ENCODE measurements around the gene CDCP1. TPM values are rescaled to one million over a fixed set of nuclear protein-coding genes. Genes with fewer than 3 reads are reported as not detected.

The CDCP1 gene
- total and polyA plus RNA-seq, 4 donors = 0.44 to 0.99 (median 0.46) TPM

GRCh38 chr3:45164056-45164455 lies 17.9 kb upstream of the CDCP1 start:
- no peaks in the 10 kb centered on the region for H3K9me3 ChIP-seq (ENCODE audit: control insufficient read depth, insufficient read depth, low read length)

GRCh38 chr3:45163481-45163880 lies 17.3 kb upstream of the CDCP1 start:
- no peaks in the 10 kb centered on the region for H3K36me3 ChIP-seq (ENCODE audit: control insufficient read depth, insufficient read depth, low read length)
- H3K27ac ChIP-seq (ENCODE audit: low read depth, low read length) = no peak overlapping the region
- DNase-seq (ENCODE audit: low read depth in 4 of 6, low spot score in 6 of 6) = no peak
- H3K4me1 ChIP-seq (ENCODE audit: control insufficient read depth, insufficient read depth, low read length) = peaks cover 9% of the 10 kb centered on the region
- H3K9me3 ChIP-seq (ENCODE audit: control insufficient read depth, insufficient read depth, low read length) = no peaks in the 10 kb centered on the region
- H3K27me3 ChIP-seq (ENCODE audit: control insufficient read depth, insufficient read depth, low read length) = no peaks in the 10 kb centered on the region
- 41% methylated on average over 4 of the region's 6 CpGs for WGBS (ENCODE audit: insufficient coverage)
- H3K4me3 ChIP-seq (ENCODE audit: low read depth, low read length) = no peak overlapping the region

More at GRCh38 chr3:45164056-45164455, 17.9 kb upstream of the CDCP1 start:
- DNase-seq (ENCODE audit: low read depth in 4 of 6, low spot score in 6 of 6) = no peak
- no peak overlapping the region for H3K27ac ChIP-seq (ENCODE audit: low read depth, low read length)
- H3K36me3 ChIP-seq (ENCODE audit: control insufficient read depth, insufficient read depth, low read length) = no peaks in the 10 kb centered on the region
- WGBS (ENCODE audit: insufficient coverage) = 96% methylated on average over 4 of the region's 4 CpGs
- peaks cover 9% of the 10 kb centered on the region for H3K4me1 ChIP-seq (ENCODE audit: control insufficient read depth, insufficient read depth, low read length)
- H3K27me3 ChIP-seq (ENCODE audit: control insufficient read depth, insufficient read depth, low read length) = no peaks in the 10 kb centered on the region
- no peak overlapping the region for H3K4me3 ChIP-seq (ENCODE audit: low read depth, low read length)

DNA sequence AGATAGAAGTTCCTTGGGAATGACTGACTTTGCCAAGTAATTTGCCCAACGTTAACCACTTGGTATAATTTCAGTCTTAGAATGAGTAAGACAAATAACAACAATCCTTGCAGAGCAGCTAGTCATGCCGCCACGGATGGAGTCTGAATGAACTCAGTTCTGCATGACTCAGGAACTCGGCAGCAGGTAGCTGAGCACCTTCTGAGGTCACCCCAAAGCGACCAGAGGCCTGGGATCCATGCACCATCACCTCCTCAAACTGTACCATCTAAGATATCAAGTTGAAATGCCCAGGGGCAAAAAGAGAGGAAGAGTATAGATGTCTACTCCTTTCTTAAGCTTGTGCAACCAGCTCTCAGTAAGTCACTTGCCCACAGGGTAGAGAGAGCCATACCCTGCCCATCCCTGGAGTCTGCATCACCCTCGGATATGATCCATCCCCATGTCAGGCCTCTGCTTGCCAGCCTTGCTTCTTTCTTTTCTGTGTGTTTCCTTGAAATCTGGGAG lies 8.5 kb upstream of the CDCP1 start:
- no peaks in the 10 kb centered on the region for H3K4me1 ChIP-seq (ENCODE audit: control insufficient read depth, insufficient read depth, low read length)
- 81% methylated on average over 4 of the region's 6 CpGs for WGBS (ENCODE audit: insufficient coverage)

DNA sequence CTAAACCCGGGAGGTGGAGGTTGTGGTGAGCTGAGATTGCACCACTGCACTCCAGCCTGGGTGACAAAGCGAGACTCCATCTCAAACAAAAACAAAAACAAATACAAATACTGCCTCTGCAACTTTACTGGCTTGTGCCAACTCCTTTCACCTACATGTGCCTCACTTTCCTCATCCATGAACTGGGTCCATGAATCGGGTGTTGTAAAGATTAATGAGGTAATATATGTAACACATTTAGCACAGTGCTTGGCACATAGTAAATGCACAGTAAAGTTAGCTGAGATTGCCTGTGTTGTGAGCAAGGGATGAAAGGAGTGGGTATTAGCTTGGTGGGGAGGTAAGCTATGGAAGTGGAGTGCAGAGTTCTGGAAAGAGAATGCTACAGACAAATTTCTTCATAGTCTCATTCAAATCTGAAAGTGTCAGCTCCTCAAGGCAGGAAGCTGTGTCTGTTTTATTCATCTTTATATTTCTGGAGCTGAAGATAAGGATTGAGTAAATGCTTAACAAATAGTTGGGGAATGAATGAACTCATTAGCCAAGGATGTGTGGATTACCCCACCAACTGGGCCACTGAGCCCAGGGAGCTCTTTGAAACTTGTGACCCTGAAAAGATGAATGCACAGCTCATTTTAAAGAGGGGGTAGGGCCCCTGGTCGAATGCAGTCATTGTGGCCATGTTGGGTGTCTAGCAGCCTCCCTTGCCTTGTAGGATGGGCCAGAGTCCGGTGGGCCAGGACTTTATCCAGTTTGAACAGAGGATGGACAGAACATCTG lies 7.7 kb upstream of the CDCP1 start:
- no peaks in the 10 kb centered on the region for H3K27me3 ChIP-seq (ENCODE audit: control insufficient read depth, insufficient read depth, low read length)
- 10% methylated on average over 2 of the region's 5 CpGs for WGBS (ENCODE audit: insufficient coverage)
- H3K4me3 ChIP-seq (ENCODE audit: low read depth, low read length) = no peak overlapping the region
- H3K36me3 ChIP-seq (ENCODE audit: control insufficient read depth, insufficient read depth, low read length) = no peaks in the 10 kb centered on the region
- H3K4me1 ChIP-seq (ENCODE audit: control insufficient read depth, insufficient read depth, low read length) = no peaks in the 10 kb centered on the region
- H3K27ac ChIP-seq (ENCODE audit: low read depth, low read length) = no peak overlapping the region
- peaks cover 2% of the 10 kb centered on the region for H3K9me3 ChIP-seq (ENCODE audit: control insufficient read depth, insufficient read depth, low read length)
- no peak for DNase-seq (ENCODE audit: low read depth in 4 of 6, low spot score in 6 of 6)

More for the DNA sequence above, 8.5 kb upstream of the CDCP1 start:
- Histone ChIP-seq H3K27ac (ENCODE audit: low read depth, low read length) (no peak overlapping the region), H3K4me3 (ENCODE audit: low read depth, low read length) (no peak overlapping the region), H3K9me3 (ENCODE audit: control insufficient read depth, insufficient read depth, low read length) (peaks cover 2% of the 10 kb centered on the region), H3K27me3 (ENCODE audit: control insufficient read depth, insufficient read depth, low read length) (no peaks in the 10 kb centered on the region), H3K36me3 (ENCODE audit: control insufficient read depth, insufficient read depth, low read length) (no peaks in the 10 kb centered on the region)
- no peak for DNase-seq (ENCODE audit: low read depth in 4 of 6, low spot score in 6 of 6)

GRCh38 chr3:45152307-45152706 lies 6.1 kb upstream of the CDCP1 start:
- no CpG with 5 or more reads among the region's 1 CpG for WGBS (ENCODE audit: insufficient coverage)
- Histone ChIP-seq H3K4me3 (ENCODE audit: low read depth, low read length) (no peak overlapping the region), H3K27ac (ENCODE audit: low read depth, low read length) (no peak overlapping the region), H3K9me3 (ENCODE audit: control insufficient read depth, insufficient read depth, low read length) (peaks cover 2% of the 10 kb centered on the region), H3K4me1 (ENCODE audit: control insufficient read depth, insufficient read depth, low read length) (no peaks in the 10 kb centered on the region), H3K27me3 (ENCODE audit: control insufficient read depth, insufficient read depth, low read length) (peaks cover 9% of the 10 kb centered on the region), H3K36me3 (ENCODE audit: control insufficient read depth, insufficient read depth, low read length) (no peaks in the 10 kb centered on the region)
- no peak for DNase-seq (ENCODE audit: low read depth in 4 of 6, low spot score in 6 of 6)

- Histone ChIP-seq H3K4me1 (ENCODE audit: control insufficient read depth, insufficient read depth, low read length) (peaks cover 4% of the 10 kb centered on the region), H3K4me3 (ENCODE audit: low read depth, low read length) (no peak overlapping the region), H3K9me3 (ENCODE audit: control insufficient read depth, insufficient read depth, low read length) (peaks cover 2% of the 10 kb centered on the region), H3K27me3 (ENCODE audit: control insufficient read depth, insufficient read depth, low read length) (peaks cover 19% of the 10 kb centered on the region), H3K36me3 (ENCODE audit: control insufficient read depth, insufficient read depth, low read length) (no peaks in the 10 kb centered on the region), H3K27ac (ENCODE audit: low read depth, low read length) (no peak overlapping the region)
- 100% methylated on average over 1 of the region's 2 CpGs for WGBS (ENCODE audit: insufficient coverage)
- DNase-seq (ENCODE audit: low read depth in 4 of 6, low spot score in 6 of 6) = no peak
Measured at GRCh38 chr3:45151100-45151499, 4.9 kb upstream of the CDCP1 start.

DNA sequence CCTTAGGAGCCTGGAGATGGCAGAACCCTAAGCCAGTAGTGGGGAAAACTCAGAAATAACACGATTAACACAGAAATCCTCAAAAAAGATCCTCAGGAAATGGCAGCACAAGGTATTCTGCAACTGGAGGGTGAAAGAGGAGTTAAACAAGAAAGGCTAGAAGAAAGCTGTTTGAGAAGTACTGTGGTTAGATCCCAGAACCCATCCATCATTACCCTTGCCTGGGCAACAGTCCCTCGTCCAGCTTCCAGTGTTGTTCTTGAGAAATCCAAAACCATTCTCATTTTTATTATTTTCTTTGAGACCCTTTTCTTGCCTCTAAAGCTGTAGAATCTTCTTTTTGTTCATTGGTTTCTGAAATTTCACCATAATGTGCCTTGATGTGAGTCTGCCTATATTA lies 2.7 kb upstream of the CDCP1 start:
- Histone ChIP-seq H3K27ac (ENCODE audit: low read depth, low read length) (no peak overlapping the region), H3K36me3 (ENCODE audit: control insufficient read depth, insufficient read depth, low read length) (no peaks in the 10 kb centered on the region), H3K4me3 (ENCODE audit: low read depth, low read length) (no peak overlapping the region), H3K9me3 (ENCODE audit: control insufficient read depth, insufficient read depth, low read length) (peaks cover 2% of the 10 kb centered on the region), H3K27me3 (ENCODE audit: control insufficient read depth, insufficient read depth, low read length) (peaks cover 40% of the 10 kb centered on the region), H3K4me1 (ENCODE audit: control insufficient read depth, insufficient read depth, low read length) (peaks cover 14% of the 10 kb centered on the region)
- no CpG with 5 or more reads among the region's 2 CpGs for WGBS (ENCODE audit: insufficient coverage)
- DNase-seq (ENCODE audit: low read depth in 4 of 6, low spot score in 6 of 6) = no peak

DNA sequence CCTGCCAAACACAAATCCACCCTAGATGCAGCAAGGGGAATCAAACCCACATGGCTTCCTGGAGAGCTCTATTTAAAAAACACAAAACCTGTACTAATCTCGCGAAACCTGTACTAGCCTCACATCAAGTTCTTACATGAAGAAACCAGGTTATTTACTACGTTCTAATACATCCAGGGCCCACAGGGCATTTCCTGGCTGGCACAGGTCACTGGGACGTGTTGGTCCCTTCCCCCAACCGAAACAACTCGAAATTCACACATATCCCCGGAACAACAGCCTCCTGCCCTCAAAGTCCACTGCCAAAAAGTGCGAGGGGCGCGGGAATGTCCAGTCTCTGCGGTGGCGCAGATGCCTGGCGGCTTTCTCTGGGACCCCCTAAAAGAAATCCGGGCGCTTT lies 955 bp downstream of the CDCP1 start:
- peaks cover 14% of the 10 kb centered on the region for H3K4me1 ChIP-seq (ENCODE audit: control insufficient read depth, insufficient read depth, low read length)
- no peaks in the 10 kb centered on the region for H3K36me3 ChIP-seq (ENCODE audit: control insufficient read depth, insufficient read depth, low read length)
- H3K27ac ChIP-seq (ENCODE audit: low read depth, low read length) = no peak overlapping the region
- peaks cover 47% of the 10 kb centered on the region for H3K27me3 ChIP-seq (ENCODE audit: control insufficient read depth, insufficient read depth, low read length)
- WGBS (ENCODE audit: insufficient coverage) = 5% methylated on average over 13 of the region's 15 CpGs
- DNase-seq (ENCODE audit: low read depth in 4 of 6, low spot score in 6 of 6) = no peak
- H3K4me3 ChIP-seq (ENCODE audit: low read depth, low read length) = peak overlapping the region; percentile 7
- peaks cover 2% of the 10 kb centered on the region for H3K9me3 ChIP-seq (ENCODE audit: control insufficient read depth, insufficient read depth, low read length)

DNA sequence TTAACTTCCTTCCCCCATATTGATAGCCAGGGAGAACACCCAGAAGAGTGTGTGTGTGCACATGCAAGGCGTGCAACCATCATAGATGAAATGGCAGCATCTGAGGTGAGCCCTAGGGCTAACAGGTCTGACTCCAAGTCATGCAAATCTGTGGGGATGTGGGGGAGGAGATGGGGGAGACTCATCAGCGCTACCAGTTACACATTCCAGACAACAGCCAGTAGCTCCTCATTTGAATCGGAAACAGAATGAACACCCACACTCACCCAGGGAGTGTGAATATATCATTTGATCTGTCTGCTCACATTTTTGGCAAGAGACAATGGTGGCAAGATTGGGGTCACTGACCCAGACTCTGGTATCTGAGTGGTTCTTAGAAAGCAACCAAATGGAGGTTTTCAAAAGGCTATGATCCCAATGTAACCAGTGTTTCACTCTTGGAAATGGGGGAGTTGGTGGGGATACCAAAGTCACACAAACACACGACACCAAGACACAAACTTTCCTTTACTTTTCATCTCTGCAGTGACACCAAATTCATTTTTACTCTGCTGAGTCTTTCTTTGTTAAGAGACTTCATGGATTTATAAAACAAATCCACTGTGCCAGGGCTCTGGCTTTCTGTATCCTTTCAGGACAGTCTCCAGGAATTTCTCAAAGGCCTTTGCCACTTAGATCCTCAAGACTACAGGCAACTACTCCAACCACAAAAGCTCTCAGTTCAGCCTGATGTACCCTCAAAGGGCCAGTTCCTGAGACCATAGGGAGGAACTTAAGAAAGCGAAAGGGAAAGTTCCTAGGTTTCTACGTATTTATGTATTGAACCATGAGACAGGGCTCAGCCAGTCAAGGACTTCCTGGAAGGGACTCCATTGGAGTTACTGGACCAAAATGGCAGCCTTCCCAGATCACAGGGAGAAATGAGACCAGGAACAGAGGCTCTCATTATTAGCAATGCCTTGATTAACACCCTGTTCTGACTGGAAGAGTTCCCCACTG lies 2.2 kb downstream of the CDCP1 start:
- Histone ChIP-seq H3K36me3 (ENCODE audit: control insufficient read depth, insufficient read depth, low read length) (no peaks in the 10 kb centered on the region), H3K4me3 (ENCODE audit: low read depth, low read length) (no peak overlapping the region), H3K9me3 (ENCODE audit: control insufficient read depth, insufficient read depth, low read length) (no peaks in the 10 kb centered on the region), H3K4me1 (ENCODE audit: control insufficient read depth, insufficient read depth, low read length) (peaks cover 14% of the 10 kb centered on the region), H3K27ac (ENCODE audit: low read depth, low read length) (no peak overlapping the region), H3K27me3 (ENCODE audit: control insufficient read depth, insufficient read depth, low read length) (peaks cover 47% of the 10 kb centered on the region)
- DNase-seq (ENCODE audit: low read depth in 4 of 6, low spot score in 6 of 6) = peak in 1 of 6 donors; percentile 47
- WGBS (ENCODE audit: insufficient coverage) = 79% methylated on average over 2 of the region's 6 CpGs

All from spinal cord (tissue), 10 donors.